ENCODE measurements around the gene ROR2.

ROR2 gene

DNA sequence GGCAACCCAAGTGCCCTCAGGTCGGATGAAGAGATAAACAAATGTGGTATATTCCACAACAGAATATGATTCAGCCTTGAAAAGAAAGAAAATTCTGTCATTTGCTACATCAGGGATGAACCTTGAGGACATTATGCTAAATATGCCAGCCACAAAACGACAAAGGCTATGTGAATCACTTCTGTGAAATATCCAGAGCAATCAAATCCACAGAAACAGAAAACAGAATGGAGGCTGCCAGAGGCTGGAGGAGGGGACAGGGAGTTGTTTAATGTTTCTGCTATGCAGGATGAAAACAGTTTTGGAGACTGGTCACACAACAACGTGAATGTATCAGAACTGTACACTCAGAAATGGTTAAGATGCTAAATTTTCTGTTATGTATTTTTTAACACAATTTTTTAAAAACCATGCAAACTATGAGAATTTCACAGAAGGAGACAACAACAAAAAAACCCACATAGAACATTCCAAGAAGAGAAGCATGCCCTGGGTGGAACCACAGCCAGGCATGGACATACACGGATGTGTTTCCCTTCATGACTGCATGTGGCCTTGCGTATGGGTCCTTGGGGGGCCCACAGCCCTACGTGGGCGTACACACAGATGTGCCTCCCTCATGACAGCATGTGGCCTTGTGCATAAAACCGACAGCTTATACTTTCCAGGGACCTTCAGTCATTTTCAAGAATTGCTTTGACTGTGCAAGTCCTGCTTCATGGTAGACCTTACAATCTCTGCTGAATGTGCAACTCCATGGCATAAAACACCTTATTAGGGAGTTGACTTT, 146.7 kb downstream of the ROR2 start:
- no peak for TF ChIP-seq EZH2phosphoT487 (conservative IDR thresholded peaks at IDR 0.05; ENCODE audit: low read length)
- TF ChIP-seq, protein P1, sequence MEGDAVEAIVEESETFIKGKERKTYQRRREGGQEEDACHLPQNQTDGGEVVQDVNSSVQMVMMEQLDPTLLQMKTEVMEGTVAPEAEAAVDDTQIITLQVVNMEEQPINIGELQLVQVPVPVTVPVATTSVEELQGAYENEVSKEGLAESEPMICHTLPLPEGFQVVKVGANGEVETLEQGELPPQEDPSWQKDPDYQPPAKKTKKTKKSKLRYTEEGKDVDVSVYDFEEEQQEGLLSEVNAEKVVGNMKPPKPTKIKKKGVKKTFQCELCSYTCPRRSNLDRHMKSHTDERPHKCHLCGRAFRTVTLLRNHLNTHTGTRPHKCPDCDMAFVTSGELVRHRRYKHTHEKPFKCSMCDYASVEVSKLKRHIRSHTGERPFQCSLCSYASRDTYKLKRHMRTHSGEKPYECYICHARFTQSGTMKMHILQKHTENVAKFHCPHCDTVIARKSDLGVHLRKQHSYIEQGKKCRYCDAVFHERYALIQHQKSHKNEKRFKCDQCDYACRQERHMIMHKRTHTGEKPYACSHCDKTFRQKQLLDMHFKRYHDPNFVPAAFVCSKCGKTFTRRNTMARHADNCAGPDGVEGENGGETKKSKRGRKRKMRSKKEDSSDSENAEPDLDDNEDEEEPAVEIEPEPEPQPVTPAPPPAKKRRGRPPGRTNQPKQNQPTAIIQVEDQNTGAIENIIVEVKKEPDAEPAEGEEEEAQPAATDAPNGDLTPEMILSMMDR (IDR thresholded peaks at IDR 0.05; ENCODE audit: insufficient read depth, low read length, poor library complexity, severe bottlenecking): no peak
- Histone ChIP-seq H3K4me3 (ENCODE audit: insufficient read depth, low read length, poor library complexity, severe bottlenecking) (no peak overlapping the region), H3F3A (ENCODE audit: insufficient read depth) (no peaks in the 10 kb centered on the region), H3K36me3 (ENCODE audit: low read length) (no peaks in the 10 kb centered on the region), H3K4me2 (ENCODE audit: low read depth, low read length, poor library complexity, severe bottlenecking) (no peak overlapping the region), H3K9me3 (ENCODE audit: insufficient read depth, low read length) (no peaks in the 10 kb centered on the region), H3K27ac (ENCODE audit: low read depth, low read length) (no peak overlapping the region), H2AFZ (ENCODE audit: low read depth, low read length, severe bottlenecking) (no peak overlapping the region), H3K27me3 (ENCODE audit: low read length) (no peaks in the 10 kb centered on the region), H3K9ac (ENCODE audit: low read length) (no peak overlapping the region), H4K20me1 (ENCODE audit: low read depth, low read length) (no peaks in the 10 kb centered on the region), H3K79me2 (ENCODE audit: insufficient read depth, low read length) (no peaks in the 10 kb centered on the region), H3K9me2 (replicated peaks; ENCODE audit: insufficient read depth, low read length) (no peaks in the 10 kb centered on the region)

DNA sequence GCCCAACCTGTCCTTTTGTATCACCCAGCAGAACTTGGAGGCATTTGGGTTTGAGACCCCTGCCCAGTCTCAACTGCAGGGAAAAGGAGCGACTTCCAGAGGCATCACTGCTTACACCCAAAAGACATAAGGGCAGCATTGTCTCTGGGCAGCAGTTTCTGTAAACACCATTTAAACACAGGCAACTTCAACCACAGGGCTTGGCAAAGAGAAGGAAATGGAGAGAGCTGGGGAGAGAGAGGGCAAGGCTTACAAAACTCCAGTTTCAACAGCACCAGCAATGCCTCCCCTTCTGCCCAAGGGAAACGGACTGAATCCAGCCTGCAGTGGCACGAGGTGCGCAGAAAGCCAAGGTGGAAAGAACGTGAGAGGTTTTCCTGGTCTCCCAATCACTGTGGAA, 147.6 kb downstream of the ROR2 start:
- TF ChIP-seq, protein P1 (IDR thresholded peaks at IDR 0.05; ENCODE audit: insufficient read depth, low read length, poor library complexity, severe bottlenecking): no peak
- no peak for TF ChIP-seq EZH2phosphoT487 (conservative IDR thresholded peaks at IDR 0.05; ENCODE audit: low read length)
- H3K4me3 ChIP-seq (ENCODE audit: insufficient read depth, low read length, poor library complexity, severe bottlenecking): no peak overlapping the region
- no peaks in the 10 kb centered on the region for H3F3A ChIP-seq (ENCODE audit: insufficient read depth)
- no peak overlapping the region for H2AFZ ChIP-seq (ENCODE audit: low read depth, low read length, severe bottlenecking)
- no peaks in the 10 kb centered on the region for H4K20me1 ChIP-seq (ENCODE audit: low read depth, low read length)
- H3K4me2 ChIP-seq (ENCODE audit: low read depth, low read length, poor library complexity, severe bottlenecking): no peak overlapping the region
- H3K9me2 ChIP-seq (replicated peaks; ENCODE audit: insufficient read depth, low read length): no peaks in the 10 kb centered on the region
- no peak overlapping the region for H3K9ac ChIP-seq (ENCODE audit: low read length)
- H3K9me3 ChIP-seq (ENCODE audit: insufficient read depth, low read length): no peaks in the 10 kb centered on the region
- H3K27ac ChIP-seq (ENCODE audit: low read depth, low read length): no peak overlapping the region
- no peaks in the 10 kb centered on the region for H3K36me3 ChIP-seq (ENCODE audit: low read length)
- no peaks in the 10 kb centered on the region for H3K27me3 ChIP-seq (ENCODE audit: low read length)
- H3K79me2 ChIP-seq (ENCODE audit: insufficient read depth, low read length): no peaks in the 10 kb centered on the region

DNA sequence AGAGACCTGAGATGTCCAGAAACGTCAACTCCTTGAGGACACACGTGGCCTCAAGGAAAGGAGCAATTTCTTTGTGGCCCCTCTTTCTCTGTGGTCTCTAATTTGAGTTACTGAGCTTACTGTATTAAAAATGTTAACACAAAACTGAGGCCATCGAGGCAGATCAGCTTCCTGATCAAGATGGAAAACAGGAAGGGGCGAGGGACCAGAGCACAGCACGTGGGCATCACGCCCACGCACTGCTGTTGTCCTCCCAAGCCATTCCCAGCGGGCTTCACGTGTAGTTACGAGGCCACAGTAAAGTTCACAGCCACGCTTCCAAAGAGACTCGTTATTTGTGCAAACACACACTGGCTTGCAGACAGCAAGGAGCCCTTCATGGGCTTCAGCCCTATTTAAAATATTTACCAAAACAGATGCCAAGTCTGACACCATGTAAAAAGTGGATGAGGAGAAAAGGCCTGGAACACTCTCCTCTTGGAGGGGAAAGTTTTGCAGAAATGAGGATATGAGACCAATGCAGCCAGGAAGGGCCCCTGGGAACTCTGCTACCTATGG, 149.5 kb downstream of the ROR2 start:
- no peaks in the 10 kb centered on the region for H4K20me1 ChIP-seq (ENCODE audit: low read depth, low read length)
- H3K9ac ChIP-seq (ENCODE audit: low read length): no peak overlapping the region
- TF ChIP-seq EZH2phosphoT487 (conservative IDR thresholded peaks at IDR 0.05; ENCODE audit: low read length): no peak
- TF ChIP-seq, protein P1 (IDR thresholded peaks at IDR 0.05; ENCODE audit: insufficient read depth, low read length, poor library complexity, severe bottlenecking): no peak

More for the DNA sequence above, 149.5 kb downstream of the ROR2 start:
- Histone ChIP-seq H3F3A (ENCODE audit: insufficient read depth) (no peaks in the 10 kb centered on the region), H3K36me3 (ENCODE audit: low read length) (no peaks in the 10 kb centered on the region), H3K79me2 (ENCODE audit: insufficient read depth, low read length) (no peaks in the 10 kb centered on the region), H3K9me2 (replicated peaks; ENCODE audit: insufficient read depth, low read length) (no peaks in the 10 kb centered on the region), H3K4me2 (ENCODE audit: low read depth, low read length, poor library complexity, severe bottlenecking) (no peak overlapping the region), H2AFZ (ENCODE audit: low read depth, low read length, severe bottlenecking) (no peak overlapping the region), H3K9me3 (ENCODE audit: insufficient read depth, low read length) (no peaks in the 10 kb centered on the region), H3K27ac (ENCODE audit: low read depth, low read length) (no peak overlapping the region), H3K27me3 (ENCODE audit: low read length) (no peaks in the 10 kb centered on the region), H3K4me3 (ENCODE audit: insufficient read depth, low read length, poor library complexity, severe bottlenecking) (no peak overlapping the region)
